ENCODE results near the gene WDR19.
"Not testable (repeated sequence)": the region's sequence is repeated elsewhere in the genome, so short reads cannot be mapped to it uniquely, and the experiment has no call there.

Gene WDR19

GRCh38 chr4:39263895-39264294 is 81.6 kb downstream of the WDR19 start:
- TF ChIP-seq, protein P1, sequence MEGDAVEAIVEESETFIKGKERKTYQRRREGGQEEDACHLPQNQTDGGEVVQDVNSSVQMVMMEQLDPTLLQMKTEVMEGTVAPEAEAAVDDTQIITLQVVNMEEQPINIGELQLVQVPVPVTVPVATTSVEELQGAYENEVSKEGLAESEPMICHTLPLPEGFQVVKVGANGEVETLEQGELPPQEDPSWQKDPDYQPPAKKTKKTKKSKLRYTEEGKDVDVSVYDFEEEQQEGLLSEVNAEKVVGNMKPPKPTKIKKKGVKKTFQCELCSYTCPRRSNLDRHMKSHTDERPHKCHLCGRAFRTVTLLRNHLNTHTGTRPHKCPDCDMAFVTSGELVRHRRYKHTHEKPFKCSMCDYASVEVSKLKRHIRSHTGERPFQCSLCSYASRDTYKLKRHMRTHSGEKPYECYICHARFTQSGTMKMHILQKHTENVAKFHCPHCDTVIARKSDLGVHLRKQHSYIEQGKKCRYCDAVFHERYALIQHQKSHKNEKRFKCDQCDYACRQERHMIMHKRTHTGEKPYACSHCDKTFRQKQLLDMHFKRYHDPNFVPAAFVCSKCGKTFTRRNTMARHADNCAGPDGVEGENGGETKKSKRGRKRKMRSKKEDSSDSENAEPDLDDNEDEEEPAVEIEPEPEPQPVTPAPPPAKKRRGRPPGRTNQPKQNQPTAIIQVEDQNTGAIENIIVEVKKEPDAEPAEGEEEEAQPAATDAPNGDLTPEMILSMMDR (IDR thresholded peaks at IDR 0.05; ENCODE audit: borderline replicate concordance, control extremely low read depth, extremely low read depth, insufficient read depth, missing control alignments) = no peak
- in situ Hi-C loops (cut with MboI; ENCODE audit: low sequenced_read_pairs, unreplicated experiment) = no loop called here
- DNase-seq (ENCODE audit: low spot score) = no peak

GRCh38 chr4:39274503-39274902 is 92.2 kb downstream of the WDR19 start:
- no peak for DNase-seq (ENCODE audit: low spot score)
- in situ Hi-C loops (cut with MboI; ENCODE audit: low sequenced_read_pairs, unreplicated experiment) = no loop called here
- TF ChIP-seq, protein P1 (IDR thresholded peaks at IDR 0.05; ENCODE audit: borderline replicate concordance, control extremely low read depth, extremely low read depth, insufficient read depth, missing control alignments) = no peak

GRCh38 chr4:39277661-39278060 is 95.3 kb downstream of the WDR19 start:
- DNase-seq (ENCODE audit: low spot score); in situ Hi-C loops (cut with MboI; ENCODE audit: low sequenced_read_pairs, unreplicated experiment): not testable (repeated sequence)

GRCh38 chr4:39278476-39278875 is 96.1 kb downstream of the WDR19 start:
- in situ Hi-C loops (cut with MboI; ENCODE audit: low sequenced_read_pairs, unreplicated experiment) = no loop called here

GRCh38 chr4:39279416-39279815 is 97.1 kb downstream of the WDR19 start:
- DNase-seq (ENCODE audit: low spot score) = no peak
- TF ChIP-seq, protein P1 (IDR thresholded peaks at IDR 0.05; ENCODE audit: borderline replicate concordance, control extremely low read depth, extremely low read depth, insufficient read depth, missing control alignments) = no peak
- in situ Hi-C loops (cut with MboI; ENCODE audit: low sequenced_read_pairs, unreplicated experiment) = no loop called here

More at GRCh38 chr4:39278476-39278875, 96.1 kb downstream of the WDR19 start:
- no peak for DNase-seq (ENCODE audit: low spot score)
- TF ChIP-seq, protein P1 (IDR thresholded peaks at IDR 0.05; ENCODE audit: borderline replicate concordance, control extremely low read depth, extremely low read depth, insufficient read depth, missing control alignments) = no peak

- TF ChIP-seq, protein P1 (IDR thresholded peaks at IDR 0.05; ENCODE audit: borderline replicate concordance, control extremely low read depth, extremely low read depth, insufficient read depth, missing control alignments) = no peak
- in situ Hi-C loops (cut with MboI; ENCODE audit: low sequenced_read_pairs, unreplicated experiment) = no loop called here
- DNase-seq (ENCODE audit: low spot score) = no peak
These were observed 98.4 kb downstream of the WDR19 start for GRCh38 chr4:39280770-39281169.

DNA sequence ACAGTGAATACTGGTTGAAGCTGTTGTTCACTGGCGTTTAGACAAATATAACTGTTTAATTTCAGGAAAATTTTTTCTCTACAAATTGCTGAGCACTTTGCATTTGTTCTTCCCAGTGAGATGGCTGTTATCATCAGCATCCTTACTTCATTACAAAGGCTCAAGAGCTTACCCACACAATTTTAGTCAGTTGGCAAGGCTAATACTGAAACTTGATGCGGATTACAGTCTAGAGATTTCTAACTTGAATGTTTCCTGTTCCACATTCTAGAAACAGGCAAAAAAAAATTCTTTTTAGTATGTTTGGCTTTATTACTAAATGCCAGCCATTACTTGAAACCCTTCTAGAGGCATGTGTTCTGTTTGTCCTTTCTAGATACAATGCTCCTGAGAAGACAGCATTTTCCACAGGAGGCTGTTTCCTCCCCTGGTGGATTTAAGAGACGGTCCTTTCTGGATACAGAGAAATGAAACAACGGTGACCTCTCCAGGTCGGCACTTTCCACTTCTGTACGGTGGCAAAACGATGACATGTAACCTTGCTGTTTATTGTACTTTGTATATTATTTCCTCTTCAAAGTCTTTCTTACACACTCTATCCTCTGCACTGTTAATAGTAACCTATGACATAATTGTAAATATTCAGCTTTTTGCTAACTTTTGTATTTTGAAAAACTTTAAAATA is 102.9 kb downstream of the WDR19 start:
- TF ChIP-seq, protein P1 (IDR thresholded peaks at IDR 0.05; ENCODE audit: borderline replicate concordance, control extremely low read depth, extremely low read depth, insufficient read depth, missing control alignments) = no peak
- DNase-seq (ENCODE audit: low spot score) = no peak

More for the DNA sequence above, 102.9 kb downstream of the WDR19 start:
- in situ Hi-C loops (cut with MboI; ENCODE audit: low sequenced_read_pairs, unreplicated experiment) = no loop called here

All from GM13976 (cell line).